SH-SY5Y (cell line): ENCODE data around the gene HAGH.

ENCODE experiments used
- GATA2 ChIP-seq: IDR thresholded peaks from 2 replicates; pipeline ENCODE4 v1.6.1; 2011; ENCODE audit warnings: mild to moderate bottlenecking, low read depth, low read length
- GATA3 ChIP-seq: IDR thresholded peaks from 2 replicates; pipeline ENCODE4 v1.6.1; 2011; ENCODE audit warnings: low read depth, mild to moderate bottlenecking, low read length, moderate library complexity

DNA sequence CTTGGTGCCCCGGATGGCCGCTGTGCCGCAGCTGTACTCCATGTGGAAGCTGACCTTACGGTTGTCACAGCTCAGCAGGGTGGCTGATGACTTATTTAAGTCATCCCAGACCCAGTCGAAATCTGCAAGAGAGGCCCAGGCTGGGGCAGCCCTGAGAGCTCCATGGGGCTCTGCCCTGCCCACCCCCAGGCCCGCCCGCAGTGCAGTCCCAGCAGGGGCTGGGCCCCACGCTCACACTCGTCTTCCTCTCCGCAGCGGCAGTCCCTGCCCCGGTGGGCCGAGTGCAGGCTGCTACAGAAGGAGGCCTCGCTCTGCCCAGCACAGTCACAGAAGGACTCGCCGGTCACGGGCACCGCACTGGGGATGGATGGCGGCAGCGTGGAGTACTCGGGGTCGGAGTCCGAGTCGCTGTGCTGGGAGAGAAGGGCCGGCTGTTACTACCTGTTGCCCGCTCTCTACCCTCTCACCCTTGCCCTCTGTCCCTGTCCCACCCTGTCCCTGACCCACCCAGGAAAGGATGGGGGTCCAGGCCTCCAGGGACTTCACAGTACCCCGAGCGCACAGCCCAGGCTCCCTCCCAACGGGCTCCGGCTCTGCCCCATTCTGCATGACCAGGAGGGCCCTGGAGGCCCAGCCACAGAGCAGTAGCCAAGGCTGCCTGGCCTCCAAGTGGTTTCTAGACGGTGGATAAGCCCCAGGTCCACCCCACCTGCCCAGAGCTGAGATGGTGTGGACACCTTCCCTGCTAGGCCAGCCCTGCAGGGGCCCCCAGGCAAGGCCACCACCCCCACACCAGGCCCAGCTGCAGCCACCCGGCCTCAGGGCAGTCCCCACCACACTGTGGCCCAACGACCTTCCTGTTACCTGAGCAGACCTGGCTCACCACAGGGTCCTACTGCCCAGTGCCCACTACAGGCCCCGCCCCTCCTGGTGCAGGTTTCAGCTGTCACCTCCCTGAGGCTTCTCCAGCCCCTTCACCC is 48.1 kb downstream of the HAGH start:
- TF ChIP-seq GATA2 (no peak), GATA3 (no peak)
